Measurements from ENCODE around the gene FOXP4.

FOXP4 gene

GRCh38 chr6:41571021-41571780 is 25.0 kb downstream of the FOXP4 start:
- peaks cover 23% of the 10 kb centered on the region for H3K36me3 ChIP-seq (ENCODE audit: control insufficient read depth, insufficient read depth, low read length, severe bottlenecking)
- H3K4me1 ChIP-seq (ENCODE audit: control insufficient read depth, insufficient read depth, low read length) = peaks cover 8% of the 10 kb centered on the region
- DNase-seq (ENCODE audit: low read depth) = no peak

GRCh38 chr6:41572613-41573012 is 26.4 kb downstream of the FOXP4 start:
- Histone ChIP-seq H3K4me1 (ENCODE audit: control insufficient read depth, insufficient read depth, low read length) (peaks cover 3% of the 10 kb centered on the region), H3K36me3 (ENCODE audit: control insufficient read depth, insufficient read depth, low read length, severe bottlenecking) (peaks cover 11% of the 10 kb centered on the region)
- DNase-seq (ENCODE audit: low read depth) = no peak

More at GRCh38 chr6:41571021-41571780, 25.0 kb downstream of the FOXP4 start:
- Histone ChIP-seq H3K4me3 (ENCODE audit: low read length) (no peak overlapping the region), H3K9me3 (ENCODE audit: control insufficient read depth, low read length) (no peaks in the 10 kb centered on the region), H3K27me3 (replicated peaks; ENCODE audit: control insufficient read depth, insufficient read depth, low read length) (no peaks in the 10 kb centered on the region), H3K9ac (ENCODE audit: low read length) (no peak overlapping the region)

GRCh38 chr6:41573276-41573675 is 27.1 kb downstream of the FOXP4 start:
- H3K27me3 ChIP-seq (replicated peaks; ENCODE audit: control insufficient read depth, insufficient read depth, low read length) = no peaks in the 10 kb centered on the region
- H3K9ac ChIP-seq (ENCODE audit: low read length) = no peak overlapping the region
- peaks cover 7% of the 10 kb centered on the region for H3K4me1 ChIP-seq (ENCODE audit: control insufficient read depth, insufficient read depth, low read length)
- H3K4me3 ChIP-seq (ENCODE audit: low read length) = no peak overlapping the region
- H3K36me3 ChIP-seq (ENCODE audit: control insufficient read depth, insufficient read depth, low read length, severe bottlenecking) = peaks cover 4% of the 10 kb centered on the region
- no peaks in the 10 kb centered on the region for H3K9me3 ChIP-seq (ENCODE audit: control insufficient read depth, low read length)
- DNase-seq (ENCODE audit: low read depth) = no peak

More at GRCh38 chr6:41572613-41573012, 26.4 kb downstream of the FOXP4 start:
- H3K4me3 ChIP-seq (ENCODE audit: low read length) = no peak overlapping the region
- no peak overlapping the region for H3K9ac ChIP-seq (ENCODE audit: low read length)
- no peaks in the 10 kb centered on the region for H3K27me3 ChIP-seq (replicated peaks; ENCODE audit: control insufficient read depth, insufficient read depth, low read length)
- H3K9me3 ChIP-seq (ENCODE audit: control insufficient read depth, low read length) = no peaks in the 10 kb centered on the region

- Histone ChIP-seq H3K36me3 (ENCODE audit: control insufficient read depth, insufficient read depth, low read length, severe bottlenecking) (peaks cover 2% of the 10 kb centered on the region), H3K4me3 (ENCODE audit: low read length) (no peak overlapping the region), H3K9ac (ENCODE audit: low read length) (no peak overlapping the region), H3K4me1 (ENCODE audit: control insufficient read depth, insufficient read depth, low read length) (peaks cover 7% of the 10 kb centered on the region), H3K9me3 (ENCODE audit: control insufficient read depth, low read length) (no peaks in the 10 kb centered on the region), H3K27me3 (replicated peaks; ENCODE audit: control insufficient read depth, insufficient read depth, low read length) (no peaks in the 10 kb centered on the region)
- DNase-seq (ENCODE audit: low read depth) = no peak
These were observed 27.8 kb downstream of the FOXP4 start for GRCh38 chr6:41573985-41574384.

GRCh38 chr6:41575598-41575997 is 29.4 kb downstream of the FOXP4 start:
- Histone ChIP-seq H3K4me1 (ENCODE audit: control insufficient read depth, insufficient read depth, low read length) (peaks cover 7% of the 10 kb centered on the region), H3K9ac (ENCODE audit: low read length) (no peak overlapping the region), H3K9me3 (ENCODE audit: control insufficient read depth, low read length) (no peaks in the 10 kb centered on the region), H3K4me3 (ENCODE audit: low read length) (no peak overlapping the region), H3K27me3 (replicated peaks; ENCODE audit: control insufficient read depth, insufficient read depth, low read length) (no peaks in the 10 kb centered on the region), H3K36me3 (ENCODE audit: control insufficient read depth, insufficient read depth, low read length, severe bottlenecking) (no peaks in the 10 kb centered on the region)
- no peak for DNase-seq (ENCODE audit: low read depth)

GRCh38 chr6:41576667-41577066 is 30.5 kb downstream of the FOXP4 start:
- Histone ChIP-seq H3K4me1 (ENCODE audit: control insufficient read depth, insufficient read depth, low read length) (peaks cover 15% of the 10 kb centered on the region), H3K9ac (ENCODE audit: low read length) (no peak overlapping the region), H3K4me3 (ENCODE audit: low read length) (no peak overlapping the region), H3K27me3 (replicated peaks; ENCODE audit: control insufficient read depth, insufficient read depth, low read length) (no peaks in the 10 kb centered on the region), H3K9me3 (ENCODE audit: control insufficient read depth, low read length) (no peaks in the 10 kb centered on the region), H3K36me3 (ENCODE audit: control insufficient read depth, insufficient read depth, low read length, severe bottlenecking) (no peaks in the 10 kb centered on the region)
- DNase-seq (ENCODE audit: low read depth) = no peak

- H3K9ac ChIP-seq (ENCODE audit: low read length) = no peak overlapping the region
- DNase-seq (ENCODE audit: low read depth) = no peak
- H3K9me3 ChIP-seq (ENCODE audit: control insufficient read depth, low read length) = no peaks in the 10 kb centered on the region
- peaks cover 18% of the 10 kb centered on the region for H3K4me1 ChIP-seq (ENCODE audit: control insufficient read depth, insufficient read depth, low read length)
- no peak overlapping the region for H3K4me3 ChIP-seq (ENCODE audit: low read length)
- H3K27me3 ChIP-seq (replicated peaks; ENCODE audit: control insufficient read depth, insufficient read depth, low read length) = no peaks in the 10 kb centered on the region
- no peaks in the 10 kb centered on the region for H3K36me3 ChIP-seq (ENCODE audit: control insufficient read depth, insufficient read depth, low read length, severe bottlenecking)
These were observed 31.4 kb downstream of the FOXP4 start for GRCh38 chr6:41577356-41578216.

GRCh38 chr6:41578217-41579087 is 32.3 kb downstream of the FOXP4 start:
- Histone ChIP-seq H3K4me1 (ENCODE audit: control insufficient read depth, insufficient read depth, low read length) (peaks cover 18% of the 10 kb centered on the region), H3K9me3 (ENCODE audit: control insufficient read depth, low read length) (no peaks in the 10 kb centered on the region), H3K27me3 (replicated peaks; ENCODE audit: control insufficient read depth, insufficient read depth, low read length) (no peaks in the 10 kb centered on the region), H3K36me3 (ENCODE audit: control insufficient read depth, insufficient read depth, low read length, severe bottlenecking) (no peaks in the 10 kb centered on the region), H3K9ac (ENCODE audit: low read length) (no peak overlapping the region), H3K4me3 (ENCODE audit: low read length) (no peak overlapping the region)
- DNase-seq (ENCODE audit: low read depth) = no peak

GRCh38 chr6:41579088-41579610 is 33.0 kb downstream of the FOXP4 start:
- no peak for DNase-seq (ENCODE audit: low read depth)
- Histone ChIP-seq H3K27me3 (replicated peaks; ENCODE audit: control insufficient read depth, insufficient read depth, low read length) (no peaks in the 10 kb centered on the region), H3K36me3 (ENCODE audit: control insufficient read depth, insufficient read depth, low read length, severe bottlenecking) (no peaks in the 10 kb centered on the region), H3K4me1 (ENCODE audit: control insufficient read depth, insufficient read depth, low read length) (peaks cover 18% of the 10 kb centered on the region), H3K9me3 (ENCODE audit: control insufficient read depth, low read length) (no peaks in the 10 kb centered on the region), H3K9ac (ENCODE audit: low read length) (no peak overlapping the region), H3K4me3 (ENCODE audit: low read length) (no peak overlapping the region)

- Histone ChIP-seq H3K9ac (ENCODE audit: low read length) (no peak overlapping the region), H3K9me3 (ENCODE audit: control insufficient read depth, low read length) (no peaks in the 10 kb centered on the region), H3K36me3 (ENCODE audit: control insufficient read depth, insufficient read depth, low read length, severe bottlenecking) (peaks cover 4% of the 10 kb centered on the region), H3K4me1 (ENCODE audit: control insufficient read depth, insufficient read depth, low read length) (peaks cover 18% of the 10 kb centered on the region), H3K4me3 (ENCODE audit: low read length) (no peak overlapping the region), H3K27me3 (replicated peaks; ENCODE audit: control insufficient read depth, insufficient read depth, low read length) (no peaks in the 10 kb centered on the region)
- no peak for DNase-seq (ENCODE audit: low read depth)
These were observed 34.5 kb downstream of the FOXP4 start for GRCh38 chr6:41580690-41581089.

Data from adipocyte (in vitro differentiated cells).